ENCODE data around the gene FAM83E. TPM values are rescaled to one million over a fixed set of nuclear protein-coding genes. Genes with fewer than 3 reads are reported as not detected.

The FAM83E gene
- total RNA-seq, 2 donors from 2014 or later: 5.5 to 9.1 TPM

DNA sequence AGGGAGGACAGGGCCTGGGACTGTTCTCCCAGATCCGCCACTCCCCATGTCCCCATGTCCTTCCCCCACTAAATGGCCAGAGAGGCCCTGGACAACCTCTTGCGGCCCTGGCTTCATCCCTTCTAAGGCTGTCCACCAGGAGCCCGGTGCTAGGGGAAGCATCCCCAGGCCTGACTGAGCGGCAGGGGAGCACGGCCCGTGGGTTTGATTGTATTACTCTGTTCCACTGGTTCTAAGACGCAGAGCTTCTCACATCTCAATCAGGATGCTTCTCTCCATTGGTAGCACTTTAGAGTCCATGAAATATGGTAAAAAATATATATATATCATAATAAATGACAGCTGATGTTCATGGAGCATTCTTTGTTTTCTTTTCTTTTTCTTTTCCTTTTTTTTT, 7.5 kb downstream of the FAM83E start:
- Mint-ChIP-seq H3K27ac (no peak overlapping the region), H3K9me3 (no peaks in the 10 kb centered on the region)
- DNase-seq (ENCODE audit: low spot score in 2 of 2): no peak

GRCh38 chr19:48606463-48607358, 8.2 kb downstream of the FAM83E start, which contains the start of gene SPACA4:
Gene SPACA4 (plus strand): TSS chr19:48606742. CDS start chr19:48606979, 237 bp downstream.
- no peaks in the 10 kb centered on the region for H3K36me3 Mint-ChIP-seq
- H3K27ac Mint-ChIP-seq: peak within 1 kb of the TSS in 1 of 2 donors; percentile 36
- H3K9me3 Mint-ChIP-seq: no peaks in the 10 kb centered on the region
- DNase-seq (ENCODE audit: low spot score in 2 of 2) (no peak), ATAC-seq (no peak)

More for the DNA sequence above, 7.5 kb downstream of the FAM83E start:
- no peak for ATAC-seq
- H3K36me3 Mint-ChIP-seq: no peaks in the 10 kb centered on the region

DNA sequence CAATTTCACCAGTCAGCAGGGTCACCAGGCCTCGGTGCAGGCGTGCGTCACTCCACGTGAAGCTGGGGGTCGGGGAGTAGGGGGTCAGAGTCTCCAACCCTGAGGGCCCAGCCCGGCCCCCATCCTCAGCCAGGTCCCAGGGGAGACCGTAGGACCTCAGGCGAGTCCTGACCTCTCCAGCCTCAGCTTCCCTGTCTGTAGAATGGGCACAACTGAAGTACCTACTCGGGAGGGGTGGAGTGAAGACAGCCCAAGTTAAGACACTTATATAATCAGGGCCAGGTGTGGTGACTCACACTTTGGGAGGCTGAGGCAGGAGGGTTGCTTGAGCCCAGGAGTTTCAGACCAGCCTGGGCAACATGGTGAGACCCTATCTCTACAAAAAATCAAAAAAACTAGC, 11.0 kb downstream of the FAM83E start:
- Mint-ChIP-seq H3K36me3 (no peaks in the 10 kb centered on the region), H3K9me3 (no peaks in the 10 kb centered on the region), H3K27ac (no peak overlapping the region)
- ATAC-seq (no peak), DNase-seq (ENCODE audit: low spot score in 2 of 2) (no peak)

DNA sequence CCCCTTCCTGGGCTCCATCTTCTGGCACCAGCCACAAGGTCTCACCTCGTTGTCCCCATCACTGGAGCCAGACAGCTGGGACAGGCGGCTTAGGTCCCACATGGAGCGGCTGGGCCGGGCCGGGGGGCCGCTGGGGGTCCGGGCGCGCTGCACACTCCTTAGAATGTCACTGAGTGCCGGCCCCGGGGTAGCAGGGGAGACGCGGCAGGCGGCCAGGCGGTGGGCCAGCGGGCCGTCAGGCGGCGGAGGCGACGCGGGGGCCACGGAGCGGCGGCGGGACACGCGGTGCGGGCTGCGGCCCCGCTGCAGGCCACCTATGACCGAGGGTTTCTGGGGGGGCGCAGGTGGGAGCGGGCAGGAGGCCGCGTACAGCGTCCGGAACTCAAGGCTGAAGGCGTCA, 11.4 kb downstream of the FAM83E start:
- Mint-ChIP-seq H3K27ac (no peak overlapping the region), H3K9me3 (no peaks in the 10 kb centered on the region), H3K36me3 (no peaks in the 10 kb centered on the region)
- ATAC-seq (no peak), DNase-seq (ENCODE audit: low spot score in 2 of 2) (no peak)

GRCh38 chr19:48603001-48603400, 11.9 kb downstream of the FAM83E start:
- ATAC-seq (no peak), DNase-seq (ENCODE audit: low spot score in 2 of 2) (no peak)
- no peak overlapping the region for H3K27ac Mint-ChIP-seq
- H3K36me3 Mint-ChIP-seq: no peaks in the 10 kb centered on the region
- no peaks in the 10 kb centered on the region for H3K9me3 Mint-ChIP-seq

DNA sequence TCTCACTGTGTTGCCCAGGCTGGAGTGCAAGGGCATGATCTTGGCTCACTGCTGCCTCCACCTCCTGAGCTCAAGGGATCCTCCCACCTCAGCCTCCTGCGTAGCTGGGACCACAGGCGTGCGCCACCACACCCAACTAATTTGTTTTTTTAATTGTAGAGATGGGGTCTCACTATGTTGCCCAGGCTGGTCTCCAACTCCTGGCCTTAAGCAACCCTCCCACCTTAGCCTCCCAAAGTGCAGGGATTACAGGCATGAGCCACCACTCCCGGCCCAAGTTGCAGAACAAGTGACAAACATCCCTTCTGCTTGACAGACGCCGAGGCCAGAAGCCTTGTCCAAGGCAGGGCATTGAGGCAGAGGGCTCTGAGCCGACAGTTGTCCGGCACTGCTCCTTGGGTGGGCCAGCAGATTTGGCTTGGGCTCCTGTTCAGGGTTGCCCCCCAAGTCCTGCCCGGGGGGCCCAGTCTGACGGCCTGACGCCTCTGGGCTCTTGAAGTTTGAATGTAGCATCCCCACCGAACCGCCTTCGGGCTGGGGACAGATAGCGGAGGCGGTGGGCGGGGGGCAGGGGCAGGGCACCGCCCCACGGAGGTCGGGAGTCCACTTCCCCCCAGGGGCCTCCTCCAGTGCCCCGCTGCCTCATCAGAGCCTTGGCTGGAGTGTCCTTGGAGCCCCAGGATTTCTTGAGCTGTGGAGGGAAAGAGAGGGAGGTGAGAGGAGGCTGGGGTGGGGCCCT, 14.0 kb downstream of the FAM83E start:
- Mint-ChIP-seq H3K9me3 (no peaks in the 10 kb centered on the region), H3K27ac (no peak overlapping the region), H3K36me3 (no peaks in the 10 kb centered on the region)
- ATAC-seq: no peak
- no peak for DNase-seq (ENCODE audit: low spot score in 2 of 2)

DNA sequence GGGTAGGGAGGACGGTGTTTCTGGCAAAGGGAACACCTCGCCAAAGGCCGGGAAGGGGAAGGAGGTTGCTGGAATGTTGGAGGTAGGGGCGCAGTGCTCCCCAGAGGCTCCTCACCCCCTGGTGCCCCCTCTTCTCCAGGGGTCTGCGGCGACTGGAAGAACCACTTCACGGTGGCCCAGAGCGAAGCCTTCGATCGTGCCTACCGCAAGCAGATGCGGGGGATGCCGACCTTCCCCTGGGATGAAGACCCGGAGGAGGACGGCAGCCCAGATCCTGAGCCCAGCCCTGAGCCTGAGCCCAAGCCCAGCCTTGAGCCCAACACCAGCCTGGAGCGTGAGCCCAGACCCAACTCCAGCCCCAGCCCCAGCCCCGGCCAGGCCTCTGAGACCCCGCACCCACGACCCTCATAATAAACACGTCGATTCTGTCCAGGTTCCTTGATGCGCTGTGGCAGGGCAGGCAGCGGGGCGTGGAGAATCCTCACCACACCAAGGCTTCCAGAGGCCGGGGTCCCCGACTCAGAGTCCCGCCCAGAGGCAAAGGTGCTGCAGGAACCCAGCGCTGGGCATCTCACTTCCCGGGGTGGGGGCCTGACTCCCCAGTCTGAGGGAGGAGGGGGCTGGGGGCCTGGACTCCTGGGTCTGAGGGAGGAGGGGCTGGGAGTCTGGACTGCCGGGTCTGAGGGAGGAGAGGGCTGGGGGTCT, 15.7 kb downstream of the FAM83E start:
- DNase-seq (ENCODE audit: low spot score in 2 of 2): no peak
- no peaks in the 10 kb centered on the region for H3K36me3 Mint-ChIP-seq
- no peak overlapping the region for H3K27ac Mint-ChIP-seq
- H3K9me3 Mint-ChIP-seq: no peaks in the 10 kb centered on the region
- no peak for ATAC-seq

- ATAC-seq (peak; percentile 75 to 78), DNase-seq (ENCODE audit: low spot score in 2 of 2) (no peak)
- Mint-ChIP-seq H3K36me3 (no peaks in the 10 kb centered on the region), H3K9me3 (no peaks in the 10 kb centered on the region), H3K27ac (peak overlapping the region; percentile 44 to 70)
These were observed 18.0 kb downstream of the FAM83E start for GRCh38 chr19:48596679-48597465.

- H3K27ac Mint-ChIP-seq: no peak overlapping the region
- no peaks in the 10 kb centered on the region for H3K36me3 Mint-ChIP-seq
These were observed 18.6 kb downstream of the FAM83E start for GRCh38 chr19:48596237-48596636.

DNA sequence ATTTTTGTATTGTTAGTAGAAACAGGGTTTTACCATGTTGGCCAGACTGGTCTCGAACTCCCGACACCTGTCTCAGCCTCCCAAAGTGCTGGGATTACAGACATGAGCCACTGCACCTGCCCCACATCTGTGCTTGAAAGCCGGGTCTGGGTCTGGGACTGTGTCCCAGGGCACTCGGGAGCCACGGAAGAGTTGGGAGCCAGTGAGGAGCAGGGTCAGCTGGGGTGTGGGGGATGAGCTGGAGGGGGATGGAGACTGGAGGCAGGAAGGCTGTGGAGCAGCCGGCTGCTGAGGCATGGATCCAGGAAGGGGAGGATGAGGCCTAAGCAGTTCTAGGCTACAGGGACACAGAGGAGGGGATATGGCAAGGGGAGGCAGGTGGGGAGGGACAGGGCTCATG, 19.0 kb downstream of the FAM83E start:
- no peak for ATAC-seq
- no peak for DNase-seq (ENCODE audit: low spot score in 2 of 2)
- Mint-ChIP-seq H3K9me3 (no peaks in the 10 kb centered on the region), H3K27ac (peak overlapping the region in 1 of 2 donors; percentile 19), H3K36me3 (no peaks in the 10 kb centered on the region)

More at GRCh38 chr19:48596237-48596636, 18.6 kb downstream of the FAM83E start:
- DNase-seq (ENCODE audit: low spot score in 2 of 2): no peak
- H3K9me3 Mint-ChIP-seq: no peaks in the 10 kb centered on the region
- ATAC-seq: no peak

- H3K9me3 Mint-ChIP-seq: no peaks in the 10 kb centered on the region
- no peak for ATAC-seq
- DNase-seq (ENCODE audit: low spot score in 2 of 2): no peak
- no peaks in the 10 kb centered on the region for H3K36me3 Mint-ChIP-seq
- H3K27ac Mint-ChIP-seq: peak overlapping the region in 1 of 2 donors; percentile 19
These were observed 19.7 kb downstream of the FAM83E start for GRCh38 chr19:48595171-48595570.

DNA sequence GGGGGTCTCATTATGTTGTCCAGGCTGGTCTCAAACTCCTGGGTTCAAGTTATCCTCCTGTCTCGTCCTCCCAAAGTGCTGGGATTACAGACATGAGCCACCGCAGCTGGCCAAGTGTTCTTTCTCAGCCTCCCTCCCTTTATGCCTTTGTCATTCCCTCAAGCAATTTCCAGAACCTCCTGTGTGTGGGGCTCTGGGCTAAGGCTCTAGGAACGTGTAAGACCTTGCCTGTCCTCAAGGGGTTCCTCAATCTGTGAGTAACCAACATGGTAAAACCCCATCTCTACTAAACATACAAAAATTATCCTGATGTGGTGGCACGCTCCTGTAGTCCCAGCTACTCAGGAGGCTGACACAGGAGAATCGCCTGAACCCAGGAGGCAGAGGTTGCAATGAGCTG, 23.9 kb downstream of the FAM83E start:
- peak overlapping the region in 1 of 2 donors; percentile 69 for H3K27ac Mint-ChIP-seq
- no peaks in the 10 kb centered on the region for H3K36me3 Mint-ChIP-seq
- no peaks in the 10 kb centered on the region for H3K9me3 Mint-ChIP-seq
- DNase-seq (ENCODE audit: low spot score in 2 of 2) (no peak), ATAC-seq (no peak)

GRCh38 chr19:48588670-48589401, 26.0 kb downstream of the FAM83E start:
- H3K9me3 Mint-ChIP-seq: no peaks in the 10 kb centered on the region
- DNase-seq (ENCODE audit: low spot score in 2 of 2): peak; percentile 90 to 94
- ATAC-seq: peak; percentile 88 to 90
- no peaks in the 10 kb centered on the region for H3K36me3 Mint-ChIP-seq
- H3K27ac Mint-ChIP-seq: peak overlapping the region in 1 of 2 donors; percentile 25

GRCh38 chr19:48587387-48587786, 27.5 kb downstream of the FAM83E start:
- Mint-ChIP-seq H3K27ac (no peak overlapping the region), H3K9me3 (no peaks in the 10 kb centered on the region), H3K36me3 (no peaks in the 10 kb centered on the region)
- ATAC-seq (no peak), DNase-seq (ENCODE audit: low spot score in 2 of 2) (no peak)

DNA sequence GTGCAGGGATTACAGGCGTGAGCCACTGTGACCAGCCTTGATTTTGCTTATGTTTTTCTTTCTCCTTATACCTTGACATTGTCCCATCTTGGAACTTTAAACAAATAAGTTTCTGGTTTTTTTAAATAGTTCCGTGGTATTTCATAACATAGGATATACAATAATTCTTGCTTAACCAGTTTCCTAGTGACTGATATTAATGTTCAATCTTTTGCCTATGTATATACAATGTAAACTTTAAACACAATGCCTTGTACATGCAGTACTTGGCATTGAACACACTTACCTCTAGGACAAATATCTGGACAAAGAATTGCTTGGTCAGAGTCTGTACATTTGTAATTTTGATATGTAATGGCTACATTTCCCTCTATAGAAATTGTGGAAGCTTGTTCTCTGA, 32.7 kb downstream of the FAM83E start:
- Mint-ChIP-seq H3K9me3 (no peaks in the 10 kb centered on the region), H3K36me3 (no peaks in the 10 kb centered on the region), H3K27ac (no peak overlapping the region)
- DNase-seq (ENCODE audit: low spot score in 2 of 2): no peak
- ATAC-seq: no peak

DNA sequence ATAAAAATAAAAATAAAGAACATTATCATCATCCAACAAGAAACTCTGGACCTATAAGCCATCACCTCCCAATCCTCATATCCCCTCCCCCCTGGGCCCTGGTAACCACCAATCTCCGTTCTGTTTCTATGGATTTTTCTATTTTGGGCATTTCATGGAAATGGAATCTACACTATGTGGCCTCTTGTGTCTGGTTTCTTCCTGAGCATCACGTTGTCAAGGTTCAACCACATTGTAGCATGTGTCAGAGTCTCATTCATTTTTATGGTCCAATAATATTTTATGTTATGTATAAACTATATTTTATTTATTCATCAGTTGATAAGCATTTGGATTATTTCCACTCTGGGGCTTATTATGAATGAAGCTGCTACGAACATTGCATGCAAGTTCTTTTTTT, 36.0 kb downstream of the FAM83E start:
- no peaks in the 10 kb centered on the region for H3K9me3 Mint-ChIP-seq
- no peak overlapping the region for H3K27ac Mint-ChIP-seq
- no peak for DNase-seq (ENCODE audit: low spot score in 2 of 2)
- no peaks in the 10 kb centered on the region for H3K36me3 Mint-ChIP-seq
- ATAC-seq: no peak

Data from activated naive CD4-positive, alpha-beta T cell treated with anti-CD3 and anti-CD28 coated beads, Interleukin-2, amount 50 U/mL, for 72 hours (primary cell).